ENCODE data around the gene UFC1. TPM values are rescaled to one million over a fixed set of nuclear protein-coding genes. Genes with fewer than 3 reads are reported as not detected.

Gene UFC1
- total and polyA plus RNA-seq, 4 donors: 64.2 to 184 (median 107) TPM

DNA sequence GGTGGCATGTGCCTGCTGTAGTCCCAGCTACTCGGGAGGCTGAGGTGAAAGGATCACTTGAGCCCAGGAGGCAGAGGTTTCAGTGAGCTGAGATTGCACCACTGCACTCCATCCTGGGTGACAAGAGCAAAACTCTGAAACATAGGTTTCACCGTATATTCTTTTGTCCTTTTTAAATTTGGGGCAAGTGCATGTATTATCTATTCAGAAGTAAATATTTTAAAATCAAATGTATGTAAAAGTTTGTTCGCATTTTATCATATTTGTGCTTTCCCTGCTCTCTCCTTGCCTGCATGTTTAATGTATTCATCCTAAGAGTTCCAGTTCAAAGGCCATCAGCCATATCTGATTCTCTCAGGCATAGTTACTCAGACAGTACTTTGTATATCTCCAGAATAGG lies 7.9 kb upstream of the UFC1 start:
- H3K36me3 ChIP-seq (ENCODE audit: control insufficient read depth in 1 of 2, insufficient read depth in 2 of 2, low read length in 1 of 2): no peaks in the 10 kb centered on the region
- 71 to 78% methylated on average over 3 of the region's 3 CpGs for WGBS, 2 donors
- H3K4me1 ChIP-seq (ENCODE audit: control insufficient read depth in 1 of 2, insufficient read depth in 2 of 2, low read length in 2 of 2): no peaks in the 10 kb centered on the region
- ATAC-seq (ENCODE audit: low FRiP score): no peak
- no peaks in the 10 kb centered on the region for H3K27me3 ChIP-seq (ENCODE audit: control insufficient read depth in 1 of 2, insufficient read depth in 2 of 2, low read length in 1 of 2)
- H3K27ac ChIP-seq (ENCODE audit: low read depth in 1 of 2, low read length in 2 of 2): no peak overlapping the region
- no peak overlapping the region for H3K4me3 ChIP-seq (ENCODE audit: low read length in 2 of 2)
- no peak for DNase-seq
- H3K9me3 ChIP-seq (ENCODE audit: control insufficient read depth, low read length): no peaks in the 10 kb centered on the region
- intact Hi-C loops (cut with DNase I): no loop called here

GRCh38 chr1:161153176-161153575 lies 602 bp upstream of the UFC1 start:
- Histone ChIP-seq H3K4me1 (ENCODE audit: control insufficient read depth in 1 of 2, insufficient read depth in 2 of 2, low read length in 2 of 2) (peaks cover 0 to 1% of the 10 kb centered on the region in 2 donors), H3K9me3 (ENCODE audit: control insufficient read depth, low read length) (no peaks in the 10 kb centered on the region), H3K36me3 (ENCODE audit: control insufficient read depth in 1 of 2, insufficient read depth in 2 of 2, low read length in 1 of 2) (no peaks in the 10 kb centered on the region), H3K27me3 (ENCODE audit: control insufficient read depth in 1 of 2, insufficient read depth in 2 of 2, low read length in 1 of 2) (no peaks in the 10 kb centered on the region), H3K4me3 (ENCODE audit: low read length in 2 of 2) (peak overlapping the region; percentile 70 to 76), H3K27ac (ENCODE audit: low read depth in 1 of 2, low read length in 2 of 2) (peak overlapping the region in 1 of 2 donors; percentile 57)
- intact Hi-C loops (cut with DNase I): loop anchor here in 1 of 2 donors (2.0 kb wide), 1 partner anchor 20 kb away; the partner anchor contains the start of gene DEDD
- ATAC-seq (ENCODE audit: low FRiP score) (no peak), DNase-seq (no peak)
- WGBS, 2 donors: 15 to 18% methylated on average over 9 of the region's 9 CpGs

DNA sequence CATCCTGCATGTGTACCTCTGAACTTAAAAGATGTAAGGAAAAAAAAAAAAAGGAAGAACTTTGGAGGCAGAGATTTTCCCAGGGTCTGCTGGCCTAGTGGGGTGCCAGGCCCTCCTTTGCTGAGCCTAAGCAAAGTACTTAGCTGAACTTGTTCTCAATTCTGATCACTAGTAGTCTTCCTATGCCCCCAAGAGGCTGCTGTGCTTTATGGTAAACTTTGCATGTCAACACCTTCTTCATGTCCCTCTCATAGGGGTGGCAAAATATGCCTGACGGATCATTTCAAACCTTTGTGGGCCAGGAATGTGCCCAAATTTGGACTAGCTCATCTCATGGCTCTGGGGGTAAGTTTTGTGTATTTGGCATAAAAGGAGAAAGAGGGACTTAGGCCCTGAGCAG lies 4.1 kb downstream of the UFC1 start:
- H3K9me3 ChIP-seq (ENCODE audit: control insufficient read depth, low read length): no peaks in the 10 kb centered on the region
- H3K27me3 ChIP-seq (ENCODE audit: control insufficient read depth in 1 of 2, insufficient read depth in 2 of 2, low read length in 1 of 2): no peaks in the 10 kb centered on the region
- peaks cover 0 to 1% of the 10 kb centered on the region in 2 donors for H3K4me1 ChIP-seq (ENCODE audit: control insufficient read depth in 1 of 2, insufficient read depth in 2 of 2, low read length in 2 of 2)
- WGBS, 2 donors: 84 to 96% methylated on average over 1 of the region's 1 CpG
- intact Hi-C loops (cut with DNase I): loop anchor here in 1 of 2 donors (2.0 kb wide), 1 partner anchor 25 kb away; the partner anchor contains the start of gene DEDD
- ATAC-seq (ENCODE audit: low FRiP score): no peak
- H3K4me3 ChIP-seq (ENCODE audit: low read length in 2 of 2): no peak overlapping the region
- peak in 1 of 2 donors; percentile 2 for DNase-seq
- no peak overlapping the region for H3K27ac ChIP-seq (ENCODE audit: low read depth in 1 of 2, low read length in 2 of 2)
- H3K36me3 ChIP-seq (ENCODE audit: control insufficient read depth in 1 of 2, insufficient read depth in 2 of 2, low read length in 1 of 2): no peaks in the 10 kb centered on the region

- peak overlapping the region in 1 of 2 donors; percentile 61 for H3K4me3 ChIP-seq (ENCODE audit: low read length in 2 of 2)
- DNase-seq (peak in 1 of 2 donors; percentile 8), ATAC-seq (ENCODE audit: low FRiP score) (no peak)
- intact Hi-C loops (cut with DNase I): loop anchor here in 1 of 2 donors (2.0 kb wide), 1 partner anchor 26 kb away; the partner anchor contains the start of gene DEDD
- H3K4me1 ChIP-seq (ENCODE audit: control insufficient read depth in 1 of 2, insufficient read depth in 2 of 2, low read length in 2 of 2): peaks cover 0 to 1% of the 10 kb centered on the region in 2 donors
- H3K9me3 ChIP-seq (ENCODE audit: control insufficient read depth, low read length): no peaks in the 10 kb centered on the region
- no peaks in the 10 kb centered on the region for H3K36me3 ChIP-seq (ENCODE audit: control insufficient read depth in 1 of 2, insufficient read depth in 2 of 2, low read length in 1 of 2)
- H3K27me3 ChIP-seq (ENCODE audit: control insufficient read depth in 1 of 2, insufficient read depth in 2 of 2, low read length in 1 of 2): no peaks in the 10 kb centered on the region
- H3K27ac ChIP-seq (ENCODE audit: low read depth in 1 of 2, low read length in 2 of 2): peak overlapping the region in 1 of 2 donors; percentile 82
- 73% methylated on average over 9 of the region's 9 CpGs for WGBS, 2 donors
Observed at GRCh38 chr1:161158316-161159010, 4.7 kb downstream of the UFC1 start.

- no peaks in the 10 kb centered on the region for H3K36me3 ChIP-seq (ENCODE audit: control insufficient read depth in 1 of 2, insufficient read depth in 2 of 2, low read length in 1 of 2)
- ATAC-seq (ENCODE audit: low FRiP score): peak; percentile 97
- H3K9me3 ChIP-seq (ENCODE audit: control insufficient read depth, low read length): no peaks in the 10 kb centered on the region
- peak within 1 kb of the TSS in 1 of 2 donors; percentile 82 for H3K27ac ChIP-seq (ENCODE audit: low read depth in 1 of 2, low read length in 2 of 2)
- peak; percentile 96 to 98 for DNase-seq
- peaks cover 0 to 1% of the 10 kb centered on the region in 2 donors for H3K4me1 ChIP-seq (ENCODE audit: control insufficient read depth in 1 of 2, insufficient read depth in 2 of 2, low read length in 2 of 2)
- WGBS, 2 donors: 1% methylated on average over 59 to 60 of the region's 60 CpGs
- H3K4me3 ChIP-seq (ENCODE audit: low read length in 2 of 2): peak within 1 kb of the TSS; percentile 23 to 61
- no peaks in the 10 kb centered on the region for H3K27me3 ChIP-seq (ENCODE audit: control insufficient read depth in 1 of 2, insufficient read depth in 2 of 2, low read length in 1 of 2)
- intact Hi-C loops (cut with DNase I): loop anchor here in 1 of 2 donors (2.0 kb wide), 1 partner anchor 26 kb away; the partner anchor contains the start of gene DEDD
Observed at GRCh38 chr1:161159087-161159912, 5.5 kb downstream of the UFC1 start, which contains the start of gene USP21. USP21 (plus strand) TSS chr1:161159500; CDS start chr1:161160641, 1,141 bp downstream.

- ATAC-seq (ENCODE audit: low FRiP score) (no peak), DNase-seq (no peak)
- peak overlapping the region; percentile 23 to 61 for H3K4me3 ChIP-seq (ENCODE audit: low read length in 2 of 2)
- intact Hi-C loops (cut with DNase I): loop anchor here in 1 of 2 donors (2.0 kb wide), 1 partner anchor 27 kb away; the partner anchor contains the start of gene DEDD
- no peaks in the 10 kb centered on the region for H3K27me3 ChIP-seq (ENCODE audit: control insufficient read depth in 1 of 2, insufficient read depth in 2 of 2, low read length in 1 of 2)
- H3K36me3 ChIP-seq (ENCODE audit: control insufficient read depth in 1 of 2, insufficient read depth in 2 of 2, low read length in 1 of 2): no peaks in the 10 kb centered on the region
- no peak overlapping the region for H3K27ac ChIP-seq (ENCODE audit: low read depth in 1 of 2, low read length in 2 of 2)
- H3K4me1 ChIP-seq (ENCODE audit: control insufficient read depth in 1 of 2, insufficient read depth in 2 of 2, low read length in 2 of 2): no peaks in the 10 kb centered on the region
- WGBS, 2 donors: 2 to 3% methylated on average over 11 of the region's 11 CpGs
- H3K9me3 ChIP-seq (ENCODE audit: control insufficient read depth, low read length): no peaks in the 10 kb centered on the region
Observed at GRCh38 chr1:161159913-161160243, 6.1 kb downstream of the UFC1 start.

DNA sequence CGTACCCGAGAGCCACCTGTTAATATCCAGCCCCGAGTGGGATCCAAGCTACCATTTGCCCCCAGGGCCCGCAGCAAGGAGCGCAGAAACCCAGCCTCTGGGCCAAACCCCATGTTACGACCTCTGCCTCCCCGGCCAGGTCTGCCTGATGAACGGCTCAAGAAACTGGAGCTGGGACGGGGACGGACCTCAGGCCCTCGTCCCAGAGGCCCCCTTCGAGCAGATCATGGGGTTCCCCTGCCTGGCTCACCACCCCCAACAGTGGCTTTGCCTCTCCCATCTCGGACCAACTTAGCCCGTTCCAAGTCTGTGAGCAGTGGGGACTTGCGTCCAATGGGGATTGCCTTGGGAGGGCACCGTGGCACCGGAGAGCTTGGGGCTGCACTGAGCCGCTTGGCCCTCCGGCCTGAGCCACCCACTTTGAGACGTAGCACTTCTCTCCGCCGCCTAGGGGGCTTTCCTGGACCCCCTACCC lies 6.9 kb downstream of the UFC1 start:
- DNase-seq (peak; percentile 38 to 46), ATAC-seq (ENCODE audit: low FRiP score) (no peak)
- intact Hi-C loops (cut with DNase I): no loop called here
- Histone ChIP-seq H3K4me1 (ENCODE audit: control insufficient read depth in 1 of 2, insufficient read depth in 2 of 2, low read length in 2 of 2) (no peaks in the 10 kb centered on the region), H3K27me3 (ENCODE audit: control insufficient read depth in 1 of 2, insufficient read depth in 2 of 2, low read length in 1 of 2) (no peaks in the 10 kb centered on the region), H3K27ac (ENCODE audit: low read depth in 1 of 2, low read length in 2 of 2) (no peak overlapping the region), H3K9me3 (ENCODE audit: control insufficient read depth, low read length) (no peaks in the 10 kb centered on the region), H3K4me3 (ENCODE audit: low read length in 2 of 2) (no peak overlapping the region), H3K36me3 (ENCODE audit: control insufficient read depth in 1 of 2, insufficient read depth in 2 of 2, low read length in 1 of 2) (no peaks in the 10 kb centered on the region)
- 90% methylated on average over 22 of the region's 22 CpGs for WGBS, 2 donors

DNA sequence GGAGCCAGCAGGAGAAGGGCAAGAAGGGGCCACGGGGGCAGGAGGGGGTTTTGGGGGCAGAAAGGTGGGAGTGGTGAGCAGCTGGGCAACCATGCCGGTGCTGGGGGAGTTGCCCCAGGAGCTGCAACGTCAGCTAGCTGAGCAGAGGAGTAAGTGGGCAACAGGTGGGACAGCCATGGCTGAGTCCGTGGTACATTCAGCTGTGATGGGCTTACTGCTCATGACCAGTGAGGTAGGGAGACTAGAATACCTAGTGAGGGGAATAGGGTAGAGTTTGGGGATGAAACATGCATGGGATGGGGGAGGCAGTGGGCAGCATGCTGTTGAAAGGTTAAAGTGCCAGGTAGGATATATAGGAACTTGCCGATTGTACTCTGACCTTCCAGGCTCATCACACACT lies 7.9 kb downstream of the UFC1 start:
- H3K36me3 ChIP-seq (ENCODE audit: control insufficient read depth in 1 of 2, insufficient read depth in 2 of 2, low read length in 1 of 2): no peaks in the 10 kb centered on the region
- intact Hi-C loops (cut with DNase I): no loop called here
- no peak overlapping the region for H3K4me3 ChIP-seq (ENCODE audit: low read length in 2 of 2)
- H3K4me1 ChIP-seq (ENCODE audit: control insufficient read depth in 1 of 2, insufficient read depth in 2 of 2, low read length in 2 of 2): no peaks in the 10 kb centered on the region
- no peak overlapping the region for H3K27ac ChIP-seq (ENCODE audit: low read depth in 1 of 2, low read length in 2 of 2)
- DNase-seq (peak in 1 of 2 donors; percentile 8), ATAC-seq (ENCODE audit: low FRiP score) (no peak)
- H3K9me3 ChIP-seq (ENCODE audit: control insufficient read depth, low read length): no peaks in the 10 kb centered on the region
- 82 to 85% methylated on average over 5 of the region's 5 CpGs for WGBS, 2 donors
- no peaks in the 10 kb centered on the region for H3K27me3 ChIP-seq (ENCODE audit: control insufficient read depth in 1 of 2, insufficient read depth in 2 of 2, low read length in 1 of 2)
